A673 (cell line): ENCODE results near the gene NCOA3. TPM values are rescaled to one million over a fixed set of nuclear protein-coding genes. Genes with fewer than 3 reads are reported as not detected.

Source experiments
- BruUV-seq: library from RNA; stranded (reverse); fragments of 400-500 nt; replicated peaks from 2 replicates; lab custom pipeline; 2021; lab: Mats Ljungman, UMichigan
- CTCF ChIA-PET: fragments of 300-600 bp; sonication (Branson Sonifier 250); formaldehyde crosslinking; loops from one replicate; lab custom pipeline; 2022; ENCODE audit warnings: antibody characterized with exemption; lab: Charles Lee
- POLR2A ChIA-PET: fragments of 300-600 bp; sonication (Branson Sonifier 250); formaldehyde crosslinking; loops from one replicate; lab custom pipeline; 2022; ENCODE audit warnings: antibody characterized with exemption; ENCODE audit not compliant: low non-redundant PET; lab: Charles Lee
- DNase-seq: peaks from one replicate; pipeline ENCODE4 v3.0.0-alpha.2; 2015; ENCODE audit warnings: low spot score
- H3K27ac ChIP-seq: fragments of 200-600 bp; sonication (generic); 2 replicates; pipeline ENCODE4 v1.5.1; 2016; ENCODE audit warnings: mixed run types, low read depth, mild to moderate bottlenecking, mixed read lengths, antibody characterized with exemption, low read length; ENCODE audit not compliant: poor library complexity, severe bottlenecking
- H3K27me3 ChIP-seq: fragments of 200-600 bp; sonication (generic); replicated peaks from 2 replicates; pipeline ENCODE4 v1.6.1; 2017; ENCODE audit warnings: mixed run types, low read depth, mild to moderate bottlenecking, mixed read lengths, antibody characterized with exemption, low read length; ENCODE audit not compliant: insufficient read depth, poor library complexity
- H3K36me3 ChIP-seq: fragments of 200-600 bp; sonication (generic); 2 replicates; pipeline ENCODE4 v1.6.1; 2016; ENCODE audit warnings: mixed run types, mild to moderate bottlenecking, mixed read lengths, antibody characterized with exemption, low read length; ENCODE audit not compliant: insufficient read depth, poor library complexity, severe bottlenecking
- H3K4me1 ChIP-seq: fragments of 200-600 bp; sonication (generic); 2 replicates; pipeline ENCODE4 v1.6.1; 2017; ENCODE audit warnings: mixed run types, mild to moderate bottlenecking, mixed read lengths, antibody characterized with exemption, low read length; ENCODE audit not compliant: insufficient read depth, poor library complexity, severe bottlenecking
- H3K4me3 ChIP-seq: fragments of 200-600 bp; sonication (generic); 2 replicates; pipeline ENCODE4 v1.5.1; 2016; ENCODE audit warnings: low read depth, mixed run types, mild to moderate bottlenecking, mixed read lengths, low read length; ENCODE audit not compliant: poor library complexity, severe bottlenecking
- H3K9me3 ChIP-seq: fragments of 200-600 bp; sonication (generic); 2 replicates; pipeline ENCODE4 v1.6.1; 2016; ENCODE audit warnings: mixed run types, low read depth, mild to moderate bottlenecking, mixed read lengths, antibody characterized with exemption, low read length; ENCODE audit not compliant: poor library complexity, severe bottlenecking
- EZH2 ChIP-seq: fragments of 200-600 bp; sonication (generic); IDR thresholded peaks from 2 replicates; pipeline ENCODE4 v1.6.1; 2017; ENCODE audit warnings: borderline replicate concordance, low read depth, mild to moderate bottlenecking, mixed read lengths, antibody characterized with exemption, low read length; ENCODE audit not compliant: poor library complexity, severe bottlenecking
- intact Hi-C: fragments of 100-400 bp; cut with micrococcal nuclease; formaldehyde crosslinking; loops from one replicate; pipeline ENCODE4 v1.10.0; 2022; ENCODE audit not compliant: unreplicated experiment
- total RNA-seq: library from RNA; stranded (reverse); gene quantifications from 2 replicates; pipeline ENCODE4 v1.2.3, GENCODE V29; 2021
- TF ChIP-seq, protein P1 (sequence below): fragments of 300-800, 200-600 bp; sonication (generic); conservative IDR thresholded peaks from 2 replicates; pipeline ENCODE4 v1.5.1; 2017; ENCODE audit warnings: low read depth, mild to moderate bottlenecking, antibody characterized with exemption, low read length, moderate library complexity, mixed read lengths

Gene NCOA3
- total RNA-seq, 1 experiment from 2014 or later: 26.8 TPM

DNA sequence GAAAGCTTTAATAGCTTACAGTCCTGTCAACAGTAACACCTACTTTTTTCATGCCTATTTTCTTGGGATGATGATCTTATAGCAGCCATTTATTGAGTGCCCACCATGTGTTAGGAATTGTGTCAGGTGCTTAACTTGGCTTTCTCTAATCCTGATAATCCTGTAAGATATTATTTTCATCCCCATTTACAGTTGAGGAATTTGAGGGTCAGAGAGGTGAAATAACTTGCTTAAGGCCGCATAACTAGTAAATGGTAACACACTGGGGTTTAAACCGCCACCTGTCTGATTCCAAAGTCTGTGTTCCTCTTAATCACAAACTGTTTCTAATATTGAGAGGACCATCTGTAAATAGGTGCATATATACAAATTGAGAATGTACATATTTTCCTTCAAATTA lies 55.5 kb downstream of the NCOA3 start:
- ChIA-PET CTCF (no interaction called here), POLR2A (no interaction called here)
- Histone ChIP-seq H3K4me3 (no peak overlapping the region), H3K27ac (no peak overlapping the region), H3K4me1 (peaks cover 37% of the 10 kb centered on the region), H3K27me3 (no peaks in the 10 kb centered on the region), H3K9me3 (no peaks in the 10 kb centered on the region), H3K36me3 (no peaks in the 10 kb centered on the region)
- DNase-seq: no peak
- TF ChIP-seq, protein P1, sequence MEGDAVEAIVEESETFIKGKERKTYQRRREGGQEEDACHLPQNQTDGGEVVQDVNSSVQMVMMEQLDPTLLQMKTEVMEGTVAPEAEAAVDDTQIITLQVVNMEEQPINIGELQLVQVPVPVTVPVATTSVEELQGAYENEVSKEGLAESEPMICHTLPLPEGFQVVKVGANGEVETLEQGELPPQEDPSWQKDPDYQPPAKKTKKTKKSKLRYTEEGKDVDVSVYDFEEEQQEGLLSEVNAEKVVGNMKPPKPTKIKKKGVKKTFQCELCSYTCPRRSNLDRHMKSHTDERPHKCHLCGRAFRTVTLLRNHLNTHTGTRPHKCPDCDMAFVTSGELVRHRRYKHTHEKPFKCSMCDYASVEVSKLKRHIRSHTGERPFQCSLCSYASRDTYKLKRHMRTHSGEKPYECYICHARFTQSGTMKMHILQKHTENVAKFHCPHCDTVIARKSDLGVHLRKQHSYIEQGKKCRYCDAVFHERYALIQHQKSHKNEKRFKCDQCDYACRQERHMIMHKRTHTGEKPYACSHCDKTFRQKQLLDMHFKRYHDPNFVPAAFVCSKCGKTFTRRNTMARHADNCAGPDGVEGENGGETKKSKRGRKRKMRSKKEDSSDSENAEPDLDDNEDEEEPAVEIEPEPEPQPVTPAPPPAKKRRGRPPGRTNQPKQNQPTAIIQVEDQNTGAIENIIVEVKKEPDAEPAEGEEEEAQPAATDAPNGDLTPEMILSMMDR: no peak
- TF ChIP-seq EZH2: no peak
- BruUV-seq: no TSS peak
- intact Hi-C loops: no loop called here

DNA sequence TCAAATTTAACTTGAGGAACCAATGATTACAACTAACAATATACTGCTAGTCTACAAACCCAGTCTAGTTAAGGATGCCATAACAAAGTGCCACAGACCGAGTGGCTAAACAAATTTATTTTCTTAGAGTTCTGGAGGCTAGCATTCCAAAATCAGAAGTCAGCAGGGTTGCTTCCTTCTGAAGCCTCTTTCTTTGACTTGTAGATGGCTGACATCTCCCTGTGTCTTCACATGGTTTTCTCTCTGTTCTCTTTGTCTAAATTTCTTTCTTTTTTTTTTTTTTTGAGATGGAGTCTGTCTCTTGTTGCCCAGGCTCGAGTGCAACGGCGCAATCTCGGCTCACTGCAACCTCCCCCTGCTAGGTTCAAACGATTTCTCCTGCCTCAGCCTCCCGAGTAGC lies 56.1 kb downstream of the NCOA3 start:
- CTCF ChIA-PET: no interaction called here
- intact Hi-C loops: no loop called here
- no peak for DNase-seq
- Histone ChIP-seq H3K4me1 (peaks cover 37% of the 10 kb centered on the region), H3K27me3 (no peaks in the 10 kb centered on the region), H3K9me3 (no peaks in the 10 kb centered on the region), H3K4me3 (no peak overlapping the region), H3K36me3 (no peaks in the 10 kb centered on the region), H3K27ac (no peak overlapping the region)
- POLR2A ChIA-PET: no interaction called here
- no peak for TF ChIP-seq EZH2
- TF ChIP-seq, protein P1: no peak
- BruUV-seq: no TSS peak

DNA sequence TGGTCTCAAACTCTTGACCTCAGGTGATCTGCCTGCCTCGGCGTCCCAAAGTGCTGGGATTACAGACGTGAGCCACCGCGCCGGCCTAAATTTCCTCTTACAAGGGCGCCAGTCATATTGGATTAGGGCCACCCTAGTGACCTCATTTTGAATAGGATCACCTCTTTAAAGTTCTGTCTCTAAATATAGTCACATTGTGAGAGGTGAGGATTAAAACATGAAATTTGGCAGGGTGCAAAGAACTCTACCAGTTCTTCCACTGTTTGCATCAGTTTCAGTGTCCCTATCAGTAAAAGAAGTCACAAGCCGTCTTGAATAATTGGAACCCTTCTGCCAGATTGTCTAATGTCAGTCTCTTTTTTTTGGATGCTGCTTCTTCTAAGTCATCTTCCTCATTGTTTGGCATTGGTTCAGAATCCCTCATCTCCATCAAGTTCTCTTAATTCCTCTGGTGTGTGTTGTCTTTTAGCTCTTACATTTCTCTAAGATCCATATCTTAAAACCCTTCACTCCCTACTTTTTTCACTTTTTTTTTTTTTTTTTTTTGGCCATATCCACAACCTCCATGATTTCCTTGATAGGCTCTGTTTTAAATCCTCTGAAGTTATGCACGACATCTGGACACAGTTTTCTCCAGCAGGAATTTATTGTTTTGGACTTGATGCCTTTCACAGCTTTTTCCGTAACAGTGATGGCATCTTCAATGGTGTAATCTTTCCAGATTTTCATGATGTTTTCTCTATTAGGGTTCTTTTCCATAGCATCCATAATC lies 56.8 kb downstream of the NCOA3 start:
- Histone ChIP-seq H3K4me3 (no peak overlapping the region), H3K36me3 (no peaks in the 10 kb centered on the region), H3K27me3 (no peaks in the 10 kb centered on the region), H3K9me3 (no peaks in the 10 kb centered on the region), H3K4me1 (peaks cover 37% of the 10 kb centered on the region), H3K27ac (no peak overlapping the region)
- CTCF ChIA-PET: no interaction called here
- TF ChIP-seq, protein P1: no peak
- no peak for TF ChIP-seq EZH2
- DNase-seq: no peak
- no TSS peak for BruUV-seq
- intact Hi-C loops: no loop called here
- POLR2A ChIA-PET: no interaction called here
